ENCODE measurements around the gene C4BPA.

Gene C4BPA

GRCh38 chr1:207077470-207078377 is 26.3 kb upstream of the C4BPA start:
- peak; percentile 94 for DNase-seq (ENCODE audit: low spot score)

GRCh38 chr1:207078578-207079132 is 25.4 kb upstream of the C4BPA start:
- no peak for DNase-seq (ENCODE audit: low spot score)

- DNase-seq (ENCODE audit: low spot score), result no peak
Measured at GRCh38 chr1:207079706-207080241, 24.3 kb upstream of the C4BPA start.

GRCh38 chr1:207081088-207081487 is 22.9 kb upstream of the C4BPA start:
- DNase-seq (ENCODE audit: low spot score), result no peak

- no peak for DNase-seq (ENCODE audit: low spot score)
Measured at GRCh38 chr1:207081806-207082205, 22.2 kb upstream of the C4BPA start.

GRCh38 chr1:207084232-207084631 is 19.8 kb upstream of the C4BPA start:
- no peak for DNase-seq (ENCODE audit: low spot score)

GRCh38 chr1:207084701-207085180 is 19.3 kb upstream of the C4BPA start:
- DNase-seq (ENCODE audit: low spot score), result peak; percentile 73

- DNase-seq (ENCODE audit: low spot score), result no peak
Measured at GRCh38 chr1:207085887-207086286, 18.1 kb upstream of the C4BPA start.

- DNase-seq (ENCODE audit: low spot score), result no peak
Measured at GRCh38 chr1:207088161-207088560, 15.9 kb upstream of the C4BPA start.

- no peak for DNase-seq (ENCODE audit: low spot score)
Measured at GRCh38 chr1:207088701-207089626, 15.1 kb upstream of the C4BPA start, which contains the start of gene C4BPB. Gene C4BPB (plus strand): TSS chr1:207088860. CDS start chr1:207089532, 672 bp downstream.

GRCh38 chr1:207089627-207090355 is 14.2 kb upstream of the C4BPA start:
- no peak for DNase-seq (ENCODE audit: low spot score)

- no peak for DNase-seq (ENCODE audit: low spot score)
Measured at GRCh38 chr1:207091200-207091908, 12.7 kb upstream of the C4BPA start.

GRCh38 chr1:207093944-207094343 is 10.1 kb upstream of the C4BPA start:
- no peak for DNase-seq (ENCODE audit: low spot score)

GRCh38 chr1:207097871-207098324 is 6.1 kb upstream of the C4BPA start:
- DNase-seq (ENCODE audit: low spot score), result no peak

- no peak for DNase-seq (ENCODE audit: low spot score)
Measured at GRCh38 chr1:207101720-207102119, 2.3 kb upstream of the C4BPA start.

GRCh38 chr1:207102146-207102545 is 1.9 kb upstream of the C4BPA start:
- DNase-seq (ENCODE audit: low spot score), result no peak

GRCh38 chr1:207102659-207103058 is 1.4 kb upstream of the C4BPA start:
- no peak for DNase-seq (ENCODE audit: low spot score)

- no peak for DNase-seq (ENCODE audit: low spot score)
Measured at GRCh38 chr1:207109004-207109403, 5.0 kb downstream of the C4BPA start.

- no peak for DNase-seq (ENCODE audit: low spot score)
Measured at GRCh38 chr1:207112616-207113296, 8.7 kb downstream of the C4BPA start.

GRCh38 chr1:207115269-207115668 is 11.2 kb downstream of the C4BPA start:
- no peak for DNase-seq (ENCODE audit: low spot score)

All from hematopoietic multipotent progenitor cell treated with erythropoietin and hydrocortisone succinate and interleukin-3 and kit ligand, for 17 days (in vitro differentiated cells).